Measurements from ENCODE around the gene ADIPOR2.
A peak's percentile ranks its signal among the peaks of the same experiment; 100 is the strongest.
"Not testable (repeated sequence)": the region's sequence is repeated elsewhere in the genome, so short reads cannot be mapped to it uniquely, and the experiment has no call there.

Gene ADIPOR2

DNA sequence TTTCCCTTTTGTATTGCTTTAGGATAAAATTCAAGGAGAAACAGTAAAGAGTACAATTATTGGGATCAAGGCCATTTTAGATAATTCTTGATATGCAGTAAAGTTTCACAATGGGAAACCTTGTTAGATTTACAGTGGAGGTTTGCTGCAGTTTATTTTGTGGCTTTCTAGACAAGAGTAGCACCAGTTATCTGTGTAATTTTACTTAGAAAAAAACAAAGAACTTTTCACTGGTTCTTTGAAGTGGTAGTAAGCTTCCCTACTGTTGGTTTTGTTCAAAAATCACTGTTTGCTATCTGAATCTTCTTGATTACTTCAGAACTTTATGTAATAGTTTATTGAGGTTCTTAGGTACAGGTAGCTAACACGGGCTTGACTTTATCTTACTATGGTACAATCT is 42.0 kb downstream of the ADIPOR2 start:
- no peak for DNase-seq (ENCODE audit: low spot score)

DNA sequence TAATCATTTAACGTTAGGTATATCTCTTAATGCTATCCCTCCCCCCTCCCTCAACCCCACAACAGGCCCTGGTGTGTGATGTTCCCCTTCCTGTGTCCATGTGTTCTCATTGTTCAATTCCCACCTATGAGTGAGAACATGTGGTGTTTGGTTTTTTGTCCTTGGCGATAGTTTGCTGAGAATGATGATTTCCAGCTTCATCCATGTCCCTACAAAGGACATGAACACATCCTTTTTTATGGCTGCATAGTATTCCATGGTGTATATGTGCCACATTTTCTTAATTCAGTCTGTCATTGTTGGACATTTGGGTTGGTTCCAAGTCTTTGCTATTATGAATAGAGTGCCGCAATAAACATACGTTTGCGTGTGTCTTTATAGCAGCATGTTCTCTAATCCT is 42.8 kb downstream of the ADIPOR2 start:
- DNase-seq (ENCODE audit: low spot score) = not testable (repeated sequence)

DNA sequence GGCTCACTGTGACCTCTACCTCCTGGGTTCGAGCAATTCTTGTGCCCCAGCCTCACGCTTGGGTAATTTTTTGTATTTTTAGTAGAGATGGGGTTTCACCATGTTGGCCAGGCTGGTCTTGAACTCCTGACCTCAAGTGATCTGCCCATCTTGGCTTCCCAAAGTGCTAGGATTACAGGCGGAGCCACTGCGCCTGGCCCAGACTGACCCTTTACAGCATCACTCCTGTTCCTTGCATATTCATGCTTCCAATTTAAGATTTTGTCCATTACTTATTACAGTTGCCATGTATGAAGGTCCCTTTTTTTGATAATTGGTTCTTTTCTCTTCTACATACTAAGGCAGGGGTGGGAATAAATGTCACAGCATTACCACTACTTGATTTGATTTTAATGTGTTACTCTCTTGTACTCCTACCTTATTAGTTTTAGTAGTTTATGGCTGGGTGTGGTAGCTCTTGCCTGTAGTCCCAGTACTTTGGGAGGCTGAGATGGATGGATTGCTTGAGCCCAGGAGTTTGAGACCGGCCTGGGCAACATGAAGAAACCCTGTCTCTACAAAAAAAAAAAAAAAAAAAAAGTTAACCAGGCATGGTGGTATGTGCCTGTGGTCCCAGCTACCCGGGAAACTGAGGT is 46.9 kb downstream of the ADIPOR2 start:
- DNase-seq (ENCODE audit: low spot score) = no peak

DNA sequence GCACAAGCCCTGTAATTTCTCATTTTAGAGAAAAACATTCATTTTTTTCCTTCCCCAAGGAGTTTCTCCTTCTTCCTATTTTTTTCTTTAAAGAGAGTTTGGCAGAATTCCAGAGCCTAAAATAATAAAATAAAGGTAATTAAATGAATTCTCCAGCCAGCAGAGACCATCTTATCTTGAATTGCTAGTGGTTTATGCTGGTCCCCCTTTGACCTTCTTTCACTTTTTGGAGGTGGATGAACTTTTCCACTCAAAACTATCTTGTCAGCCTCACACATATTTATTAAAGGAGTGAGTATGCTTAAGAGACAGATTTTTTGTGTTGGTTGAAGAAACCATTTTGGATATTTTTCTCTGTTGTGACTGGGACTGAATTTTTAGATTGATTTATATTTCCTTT is 47.6 kb downstream of the ADIPOR2 start:
- no peak for DNase-seq (ENCODE audit: low spot score)

DNA sequence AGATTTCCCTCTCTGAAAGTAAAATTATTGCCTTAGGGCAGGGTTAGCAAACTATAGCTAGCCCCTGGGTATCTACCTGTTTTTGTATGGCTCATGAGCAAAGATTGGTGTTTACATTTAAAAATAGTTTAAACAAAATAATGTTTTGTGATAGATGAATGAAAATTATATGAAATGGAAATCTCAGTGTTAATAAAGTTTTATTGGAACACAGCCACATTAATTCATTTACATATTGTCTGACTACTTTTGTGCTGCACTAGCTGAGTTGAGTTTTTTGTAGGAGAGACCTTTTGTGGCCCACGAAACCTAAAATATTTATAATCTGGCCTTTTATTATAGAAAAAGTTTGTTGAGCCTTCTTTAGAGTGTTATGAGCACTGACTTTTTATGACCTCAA is 48.5 kb downstream of the ADIPOR2 start:
- no peak for DNase-seq (ENCODE audit: low spot score)

DNA sequence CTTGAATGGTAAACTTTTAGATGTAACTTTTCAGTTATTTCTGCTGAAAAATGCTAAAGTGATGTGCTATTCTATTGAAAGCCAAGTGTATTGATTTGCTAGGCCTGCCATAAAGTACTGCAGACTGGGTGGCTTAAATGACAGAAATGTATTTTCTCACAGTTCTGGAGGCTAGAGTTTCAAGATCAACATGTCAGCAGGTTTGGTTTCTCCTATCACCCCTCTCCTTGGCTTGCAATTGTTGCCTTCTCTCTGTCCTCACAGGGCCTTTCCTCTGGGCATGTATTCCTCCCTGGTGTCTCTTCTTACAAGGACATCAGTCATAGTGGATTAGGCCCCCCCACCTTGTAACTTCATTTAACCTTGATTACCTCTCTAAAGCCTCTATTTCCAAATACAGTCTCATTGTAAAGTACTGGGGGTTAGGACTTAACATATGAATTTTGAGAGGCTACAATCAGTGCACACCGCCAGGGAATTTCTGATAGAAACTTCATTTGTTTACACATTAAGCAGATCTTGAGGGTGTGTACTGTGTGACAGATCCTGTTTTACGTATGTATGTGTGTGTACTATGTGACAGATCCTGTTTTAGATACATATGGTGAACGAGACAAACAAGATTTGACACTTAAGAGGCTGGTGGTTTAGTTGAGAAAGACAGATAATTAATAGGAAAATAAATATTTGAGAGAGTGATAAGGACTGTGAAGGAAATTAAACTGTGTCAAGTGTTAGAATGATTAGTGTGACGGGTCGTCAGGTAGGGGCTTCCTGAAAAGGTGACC is 49.5 kb downstream of the ADIPOR2 start:
- no peak for DNase-seq (ENCODE audit: low spot score)

DNA sequence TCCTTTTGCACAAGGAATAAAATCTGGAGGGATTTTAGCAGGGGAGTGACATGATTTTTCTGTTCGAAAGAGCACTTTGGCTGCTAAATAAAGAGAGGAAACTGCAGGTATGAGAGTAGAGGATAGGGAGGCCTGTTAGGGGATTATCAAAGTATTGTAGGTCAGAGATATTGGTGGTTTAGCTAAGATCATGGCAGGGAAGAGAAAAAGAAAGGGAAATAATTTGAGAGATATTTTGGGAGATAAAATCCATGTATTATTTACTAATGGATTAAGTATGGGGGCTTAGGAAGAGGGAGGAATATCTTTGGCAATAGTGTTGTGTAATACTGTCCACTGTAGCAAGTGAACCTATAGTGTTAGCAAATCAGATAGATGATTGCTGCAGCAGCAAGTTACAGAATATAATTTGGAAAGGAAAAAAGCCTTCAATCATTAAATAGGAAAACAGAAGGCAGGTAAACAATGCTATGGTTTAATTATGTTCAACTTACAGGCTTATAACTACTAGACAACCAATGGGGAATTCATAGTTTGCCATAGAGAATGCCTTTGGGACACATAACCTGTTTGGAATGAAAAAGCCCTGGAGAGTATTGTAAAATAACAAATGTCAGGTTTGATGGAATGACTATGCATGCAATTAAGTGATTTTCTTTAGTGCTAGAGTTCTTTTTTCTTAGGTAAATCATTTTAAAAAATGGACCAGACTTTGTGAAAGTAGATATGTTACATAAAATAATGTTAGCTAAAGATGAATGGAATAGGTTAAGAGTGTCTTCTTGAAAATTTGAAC is 50.5 kb downstream of the ADIPOR2 start:
- no peak for DNase-seq (ENCODE audit: low spot score)

DNA sequence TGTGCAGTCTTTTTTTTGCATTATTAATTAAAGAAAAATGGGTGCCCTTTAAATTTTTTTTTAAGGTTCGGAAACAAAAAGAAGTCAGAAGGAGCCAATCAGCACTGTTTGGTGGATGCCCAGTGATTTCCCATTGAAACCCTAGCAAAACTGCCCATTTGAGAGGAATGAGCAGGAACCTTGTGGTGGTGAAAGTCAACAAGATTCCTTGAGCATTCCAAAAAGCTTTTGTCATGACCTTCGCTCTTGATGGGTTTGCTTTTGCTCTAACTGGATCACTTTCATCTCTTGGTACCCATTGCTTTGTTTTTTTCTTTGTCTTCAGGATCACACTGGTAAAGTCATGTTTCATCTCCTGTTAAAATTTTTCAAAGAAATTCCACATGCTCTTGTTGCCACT is 54.1 kb downstream of the ADIPOR2 start:
- no peak for DNase-seq (ENCODE audit: low spot score)

DNA sequence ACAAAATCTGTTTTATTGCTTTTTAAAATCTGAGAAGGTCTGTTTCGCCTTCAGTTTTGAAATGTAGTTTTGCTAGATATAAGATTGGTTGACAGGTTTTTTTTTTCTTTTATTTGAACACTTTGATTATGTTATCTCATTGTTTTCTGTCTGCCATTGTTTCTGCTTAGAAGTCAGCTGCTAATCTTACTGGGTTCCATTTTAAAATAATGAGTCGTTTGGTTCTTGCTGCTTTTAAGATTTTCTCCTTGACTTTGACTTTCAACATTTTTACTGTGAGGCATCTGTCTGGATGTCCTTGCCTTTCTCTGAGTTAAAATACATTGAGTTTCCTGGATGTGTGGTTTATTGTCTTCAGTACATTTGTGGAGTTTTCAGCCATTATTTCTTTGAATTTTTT is 56.7 kb downstream of the ADIPOR2 start:
- no peak for DNase-seq (ENCODE audit: low spot score)

DNA sequence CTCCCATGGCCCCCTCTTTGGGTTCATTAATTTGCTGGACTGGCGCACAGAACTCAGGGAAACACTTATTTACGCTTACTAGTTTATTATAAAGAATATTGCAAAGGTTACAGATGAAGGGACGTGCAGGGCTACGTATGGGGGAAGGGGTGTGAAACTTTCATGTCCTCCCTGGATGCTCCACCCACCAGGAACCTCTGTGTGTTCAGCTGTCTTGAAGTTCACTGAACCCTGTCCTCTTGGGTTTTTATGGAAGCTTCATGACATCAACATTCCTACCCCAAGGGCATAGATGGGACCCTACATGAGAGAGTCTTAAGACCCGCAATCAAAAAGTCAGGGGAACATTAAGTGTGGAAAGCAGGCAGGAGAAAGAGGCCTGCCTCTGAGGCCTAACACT is 58.1 kb downstream of the ADIPOR2 start:
- no peak for DNase-seq (ENCODE audit: low spot score)

DNA sequence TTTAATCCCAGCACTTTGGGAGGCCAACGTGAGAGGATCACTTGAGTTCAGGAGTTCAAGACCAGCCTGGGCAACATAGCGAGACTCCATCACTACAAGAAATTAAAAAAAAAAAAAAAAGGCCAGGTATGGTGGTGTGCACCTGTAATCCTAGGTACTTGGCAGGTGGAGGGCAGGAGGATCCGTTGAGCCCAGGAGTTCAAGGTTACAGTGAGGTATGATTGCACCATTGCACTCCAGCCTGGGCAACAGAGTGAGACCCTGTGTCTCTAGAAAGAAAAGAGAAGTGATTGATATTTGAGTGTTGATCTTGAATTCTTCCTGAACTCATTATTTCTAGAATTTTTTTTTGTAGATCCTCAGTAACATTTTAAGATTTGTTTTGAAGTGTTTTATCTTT is 59.4 kb downstream of the ADIPOR2 start:
- no peak for DNase-seq (ENCODE audit: low spot score)

DNA sequence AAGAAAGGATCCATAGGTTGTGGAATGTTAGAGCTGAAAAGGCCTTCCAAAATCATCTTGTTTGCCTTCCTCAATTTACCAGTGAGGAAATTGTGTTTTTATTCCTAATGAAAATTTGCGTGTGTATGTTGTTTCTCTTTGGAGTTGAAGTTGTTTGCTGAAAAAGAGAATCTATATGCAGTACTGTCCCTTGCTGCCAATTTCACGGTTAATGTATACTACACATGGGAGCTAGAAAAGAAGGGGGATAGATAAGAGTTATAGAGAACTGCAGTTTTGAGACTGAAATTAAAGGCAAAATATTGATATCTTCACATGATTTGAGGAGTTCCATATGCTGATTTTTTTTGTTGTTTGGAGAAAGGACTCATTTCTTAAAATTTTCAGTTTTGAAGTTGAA is 67.5 kb downstream of the ADIPOR2 start:
- DNase-seq (ENCODE audit: low spot score) = no peak

DNA sequence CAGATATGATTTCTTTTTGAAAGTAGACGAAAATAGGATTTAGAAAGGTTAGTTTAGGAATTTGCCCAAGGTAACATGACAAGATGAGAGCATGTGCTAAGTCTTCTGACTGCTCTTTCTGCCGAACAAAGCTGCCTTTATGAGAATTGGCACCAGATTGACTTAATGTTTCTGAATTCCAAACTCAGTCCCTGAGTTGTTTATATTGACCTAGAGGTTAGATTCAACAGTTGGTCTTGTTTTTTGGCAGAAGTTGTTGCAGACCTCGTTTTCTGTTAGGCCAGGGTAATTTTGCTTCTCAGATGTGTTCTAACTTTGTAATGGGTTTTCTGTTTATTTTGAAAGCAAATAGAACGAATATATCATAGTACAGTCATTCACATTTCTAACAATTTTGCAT is 68.0 kb downstream of the ADIPOR2 start:
- DNase-seq (ENCODE audit: low spot score) = peak; percentile 78

DNA sequence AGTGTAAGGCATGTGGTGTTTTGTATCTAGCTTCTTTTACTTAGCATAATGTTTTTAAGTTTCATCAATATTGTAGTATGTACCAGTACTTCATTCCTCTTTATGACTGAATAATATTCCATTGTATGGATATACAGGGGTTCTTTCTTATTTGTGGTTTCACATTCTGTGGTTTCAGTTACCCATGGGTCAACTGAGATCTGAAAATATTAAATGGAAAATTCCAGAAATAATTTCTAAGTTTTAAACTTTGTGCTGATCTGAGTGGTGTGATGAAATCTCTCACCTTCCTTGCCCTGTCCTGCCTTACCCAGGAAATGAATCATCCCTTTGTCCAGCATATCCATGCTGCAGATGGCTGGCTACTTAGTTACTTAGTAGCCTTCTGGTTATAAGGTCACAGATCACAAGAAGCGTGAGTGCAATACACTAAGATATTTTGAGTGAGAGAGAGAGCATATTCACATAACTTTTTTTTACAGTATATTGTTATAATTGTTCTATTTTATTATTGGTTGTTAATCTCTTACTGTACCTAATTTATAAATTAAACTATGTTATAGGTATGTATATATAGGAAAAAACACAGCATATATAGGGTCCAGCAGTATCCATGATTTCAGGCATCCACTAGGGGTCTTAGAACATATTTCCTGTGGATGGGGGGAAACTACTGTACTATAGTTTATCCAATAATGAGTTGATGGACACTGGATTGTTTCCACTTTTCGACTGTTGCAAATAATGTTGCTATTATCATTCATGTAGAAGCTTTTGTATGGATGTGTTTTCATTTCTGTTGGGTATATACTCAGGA is 69.9 kb downstream of the ADIPOR2 start:
- DNase-seq (ENCODE audit: low spot score) = no peak

DNA sequence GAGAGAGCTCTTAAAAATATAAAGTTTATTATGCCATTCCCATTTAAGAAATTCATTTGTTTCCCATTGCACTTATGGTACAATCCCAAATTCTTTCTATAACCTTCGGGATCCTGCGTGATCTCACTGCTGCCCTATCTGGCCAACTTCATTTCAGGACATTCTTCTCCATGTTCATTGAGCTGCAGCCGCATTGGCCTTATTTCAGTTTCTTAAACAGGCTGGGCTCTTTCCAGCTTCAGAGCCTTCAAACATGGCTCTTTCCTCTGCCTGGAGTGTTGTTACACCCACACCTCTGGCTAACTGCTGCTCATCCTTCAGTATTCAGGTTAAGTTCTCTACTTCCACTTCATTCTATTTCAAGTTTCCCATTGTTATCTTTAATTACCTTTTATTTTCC is 71.0 kb downstream of the ADIPOR2 start:
- no peak for DNase-seq (ENCODE audit: low spot score)

DNA sequence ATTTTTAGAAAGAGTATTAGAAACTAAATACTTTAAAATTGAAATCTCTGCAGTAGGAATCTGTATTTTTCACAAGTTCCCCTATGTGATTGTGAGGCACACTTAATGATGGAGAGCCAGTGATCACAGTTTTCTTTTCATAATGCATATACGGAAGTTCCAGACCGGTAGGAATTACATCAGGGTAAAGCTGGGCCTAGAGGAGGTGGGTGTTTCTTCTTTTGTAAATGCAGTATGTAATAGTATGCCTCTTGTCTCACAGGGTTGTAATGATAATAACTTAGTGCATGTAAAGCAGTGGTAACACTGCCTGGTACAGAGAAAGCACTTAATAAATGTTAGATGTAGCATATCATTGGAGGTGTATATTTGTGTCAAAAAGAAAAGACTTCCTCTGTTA is 72.3 kb downstream of the ADIPOR2 start:
- DNase-seq (ENCODE audit: low spot score) = no peak

DNA sequence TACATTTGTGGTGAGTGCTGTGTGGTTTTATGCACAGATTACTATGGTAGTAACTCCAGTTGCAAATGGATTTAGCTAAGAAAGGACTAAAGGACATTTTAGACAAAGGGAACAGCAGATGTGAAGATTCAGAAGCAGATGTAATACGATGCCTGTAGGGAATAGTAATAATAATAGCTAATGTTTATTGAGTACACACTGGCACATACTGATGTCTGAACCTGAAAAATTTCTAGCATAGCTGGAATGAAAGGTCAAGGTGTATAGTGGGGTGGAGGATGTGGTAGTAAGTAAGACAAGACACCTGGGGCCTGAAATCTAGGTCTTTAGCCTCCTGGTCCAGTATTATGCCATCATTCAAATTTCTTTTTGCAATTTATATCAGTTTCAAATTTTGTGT is 75.2 kb downstream of the ADIPOR2 start:
- no peak for DNase-seq (ENCODE audit: low spot score)

DNA sequence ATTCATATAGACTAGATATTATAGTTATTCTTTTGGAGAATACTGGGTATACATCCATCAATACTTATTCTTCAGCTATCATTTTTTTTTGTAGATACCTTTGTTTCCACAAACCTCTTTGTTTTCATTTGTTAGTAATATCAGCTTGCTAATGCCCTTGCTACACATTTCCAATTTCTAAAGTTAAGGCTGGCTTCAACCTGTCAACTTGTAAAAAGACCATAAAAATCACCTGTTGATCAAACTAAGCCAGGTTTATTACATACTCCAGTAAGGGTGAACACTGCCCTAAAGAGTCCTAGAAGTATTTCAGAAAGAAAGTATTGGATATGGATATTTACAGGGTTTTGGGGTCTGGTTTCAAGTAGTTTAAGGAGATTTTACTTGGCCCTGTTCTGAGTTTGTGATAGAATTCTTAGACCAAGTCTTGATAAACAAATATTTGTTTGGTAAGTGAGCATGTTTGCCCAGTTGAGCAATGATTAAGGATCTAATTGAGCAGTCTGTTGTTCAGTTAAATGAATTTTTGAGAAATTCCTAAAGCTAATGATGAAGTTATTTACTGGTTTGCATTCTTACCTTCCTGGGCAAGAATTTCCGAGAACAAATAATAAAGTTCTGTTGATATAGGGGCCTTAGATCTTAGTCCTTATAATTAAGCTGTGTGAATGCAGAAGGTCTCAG is 76.7 kb downstream of the ADIPOR2 start:
- DNase-seq (ENCODE audit: low spot score) = no peak

DNA sequence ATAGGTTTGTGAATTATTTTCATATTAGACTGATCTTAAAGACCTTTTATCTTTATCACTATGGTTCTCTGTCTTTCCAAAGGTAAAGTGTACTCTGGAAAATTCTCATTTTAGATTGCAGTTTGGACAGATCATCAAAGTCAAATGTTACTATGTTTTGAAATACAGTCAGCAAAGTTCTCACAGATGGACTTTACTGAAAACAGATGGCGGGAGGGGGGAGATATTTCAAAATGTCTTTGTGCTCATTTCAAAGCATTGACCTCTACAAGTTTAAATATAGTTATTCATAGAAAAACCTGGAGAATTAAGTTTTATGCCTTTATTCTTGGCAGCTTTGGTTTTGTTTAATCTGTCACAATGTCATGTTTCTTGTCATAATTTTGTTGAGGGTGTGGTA is 77.7 kb downstream of the ADIPOR2 start:
- DNase-seq (ENCODE audit: low spot score) = no peak

DNA sequence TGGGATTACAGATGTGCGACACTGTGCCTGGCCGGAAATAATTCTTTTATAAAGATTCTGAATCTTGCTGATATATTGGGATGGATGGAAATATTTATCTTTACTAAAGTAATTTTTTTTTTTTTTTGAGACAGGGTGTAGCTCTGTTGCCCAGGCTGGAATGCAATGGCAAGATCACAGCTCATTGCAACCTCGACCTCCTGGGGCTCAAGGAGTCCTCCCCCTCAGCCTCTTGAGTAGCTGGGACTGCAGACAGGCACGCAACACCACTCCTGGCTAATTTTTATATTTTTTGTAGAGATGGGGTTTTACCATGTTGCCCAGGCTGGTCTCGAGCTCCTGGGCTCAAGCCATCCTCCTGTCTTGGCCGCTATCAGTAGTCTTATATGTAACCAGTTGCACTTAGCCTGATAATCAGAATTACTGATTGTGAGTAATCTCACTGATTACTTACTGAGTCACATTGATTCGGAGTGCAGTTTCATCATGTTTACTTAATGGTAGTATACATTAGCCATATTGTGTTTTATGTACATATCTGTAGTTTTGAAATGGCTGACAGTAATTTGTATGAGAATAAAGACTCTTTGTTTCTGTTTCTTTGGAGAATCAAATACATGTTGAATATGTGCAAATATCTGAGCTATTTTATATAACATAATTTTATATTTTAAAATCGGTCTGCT is 79.1 kb downstream of the ADIPOR2 start:
- no peak for DNase-seq (ENCODE audit: low spot score)

Measured in putamen (tissue), 1 donor.